IMR-90 (cell line): ENCODE results near the gene C20orf144. TPM values are rescaled to one million over a fixed set of nuclear protein-coding genes. Genes with fewer than 3 reads are reported as not detected.

Experiments
- ATAC-seq: fragments of 200-7000 bp; cut with Tn5 transposase; 2 replicates; pipeline ENCODE4 v1.9.1; 2020; ENCODE audit warnings: low read depth, mild to moderate bottlenecking, moderate library complexity
- BruUV-seq: library from RNA; stranded (reverse); fragments of 400-500 nt; replicated peaks from 2 replicates; lab custom pipeline; 2021; lab: Mats Ljungman, UMichigan
- CTCF ChIA-PET: fragments of 300-600 bp; formaldehyde crosslinking; extraction: SDS; loops from one replicate; lab custom pipeline; 2021; ENCODE audit warnings: antibody characterized with exemption; lab: Yijun Ruan, JAX
- POLR2A ChIA-PET: fragments of 300-600 bp; sonication (Branson Sonifier 250); formaldehyde crosslinking; loops from one replicate; lab custom pipeline; 2022; ENCODE audit warnings: antibody characterized with exemption; ENCODE audit not compliant: unreplicated experiment; lab: Charles Lee
- DNase-seq: peaks from one replicate; pipeline ENCODE4 v3.0.0; 2013
- H2AFZ ChIP-seq: replicated peaks from 2 replicates; pipeline ENCODE3; 2013; ENCODE audit warnings: low read length, mild to moderate bottlenecking; ENCODE audit not compliant: poor library complexity
- H2AK5ac ChIP-seq: 2 replicates; pipeline ENCODE4 v1.6.1; 2013; ENCODE audit warnings: low read depth, low read length, inconsistent platforms
- H2AK9ac ChIP-seq: replicated peaks from 2 replicates; pipeline ENCODE3; 2013; ENCODE audit warnings: mild to moderate bottlenecking, low read depth, low read length, moderate library complexity; ENCODE audit not compliant: poor library complexity
- H2BK120ac ChIP-seq: 2 replicates; pipeline ENCODE4 v1.6.1; 2013; ENCODE audit warnings: low read depth, low read length, inconsistent platforms
- H2BK15ac ChIP-seq: 3 replicates; pipeline ENCODE4 v1.6.1; 2013; ENCODE audit warnings: low read depth, low read length, inconsistent platforms
- H2BK20ac ChIP-seq: 2 replicates; pipeline ENCODE4 v1.6.1; 2013; ENCODE audit warnings: low read depth, mild to moderate bottlenecking, inconsistent platforms, low read length, moderate library complexity
- H2BK5ac ChIP-seq: 2 replicates; pipeline ENCODE4 v1.6.1; 2013; ENCODE audit warnings: mild to moderate bottlenecking, low read depth, low read length, inconsistent platforms; ENCODE audit not compliant: poor library complexity, severe bottlenecking
- H3K14ac ChIP-seq: replicated peaks from 2 replicates; pipeline ENCODE4 v1.6.1; 2013; ENCODE audit warnings: low read depth, low read length, inconsistent platforms
- H3K18ac ChIP-seq: 2 replicates; pipeline ENCODE4 v1.6.1; 2013; ENCODE audit warnings: low read depth, low read length, control low read depth
- H3K23ac ChIP-seq: 2 replicates; pipeline ENCODE4 v1.6.1; 2013; ENCODE audit warnings: low read depth, low read length, inconsistent platforms
- H3K27ac ChIP-seq: 2 replicates; pipeline ENCODE4 v1.5.1; 2013; ENCODE audit warnings: mild to moderate bottlenecking, control low read depth, low read length; ENCODE audit not compliant: insufficient read depth
- H3K27me3 ChIP-seq: 2 replicates; pipeline ENCODE4 v1.6.1; 2013; ENCODE audit warnings: low read length; ENCODE audit not compliant: control insufficient read depth, insufficient read depth
- H3K36me3 ChIP-seq: 2 replicates; pipeline ENCODE4 v1.6.1; 2013; ENCODE audit warnings: low read length, mixed read lengths; ENCODE audit not compliant: control insufficient read depth, insufficient read depth
- H3K4ac ChIP-seq: 2 replicates; pipeline ENCODE4 v1.6.1; 2013; ENCODE audit warnings: low read depth, low read length, inconsistent platforms
- H3K4me1 ChIP-seq: 2 replicates; pipeline ENCODE4 v1.6.1; 2013; ENCODE audit warnings: low read length, mixed read lengths; ENCODE audit not compliant: control insufficient read depth, insufficient read depth
- H3K4me2 ChIP-seq: 2 replicates; pipeline ENCODE4 v1.6.1; 2013; ENCODE audit warnings: low read depth, mild to moderate bottlenecking, control low read depth, low read length, moderate library complexity
- H3K4me3 ChIP-seq: 2 replicates; pipeline ENCODE4 v1.5.1; 2013; ENCODE audit warnings: low read depth, mild to moderate bottlenecking, control low read depth, low read length, moderate library complexity; ENCODE audit not compliant: insufficient read depth
- H3K56ac ChIP-seq: 2 replicates; pipeline ENCODE4 v1.6.1; 2013; ENCODE audit warnings: low read length, inconsistent platforms; ENCODE audit not compliant: insufficient read depth; ENCODE audit errors: extremely low read depth
- H3K79me1 ChIP-seq, 2 experiments: 2 replicates each; pipeline ENCODE4 v1.6.1; 2013; ENCODE audit warnings: low read length in 2 of 2, inconsistent platforms in 1 of 2, low read depth in 1 of 2
- H3K9ac ChIP-seq: 2 replicates; pipeline ENCODE4 v1.6.1; 2013; ENCODE audit warnings: low read depth, low read length, control low read depth
- H3K9me1 ChIP-seq: 2 replicates; pipeline ENCODE4 v1.6.1; 2013; ENCODE audit warnings: low read length, inconsistent platforms; ENCODE audit not compliant: insufficient read depth
- H3K9me3 ChIP-seq: 2 replicates; pipeline ENCODE4 v1.6.1; 2013; ENCODE audit warnings: low read length; ENCODE audit not compliant: control insufficient read depth, insufficient read depth
- H4K20me1 ChIP-seq: 2 replicates; pipeline ENCODE4 v1.6.1; 2013; ENCODE audit warnings: low read length, inconsistent platforms; ENCODE audit not compliant: insufficient read depth
- H4K5ac ChIP-seq: 2 replicates; pipeline ENCODE4 v1.6.1; 2013; ENCODE audit warnings: mild to moderate bottlenecking, low read depth, low read length, control low read depth
- H4K8ac ChIP-seq, 2 experiments: 2 replicates each; pipeline ENCODE4 v1.6.1; 2013; ENCODE audit warnings: low read depth in 2 of 2, low read length in 2 of 2, control low read depth in 1 of 2, inconsistent platforms in 1 of 2
- H4K91ac ChIP-seq: 2 replicates; pipeline ENCODE4 v1.6.1; 2013; ENCODE audit warnings: low read depth, low read length, inconsistent platforms; ENCODE audit not compliant: insufficient read depth
- BHLHE40 ChIP-seq: fragments of 150-350 bp; IDR thresholded peaks from 2 replicates; pipeline ENCODE4 v1.6.1; 2016; ENCODE audit warnings: mild to moderate bottlenecking, low read depth, low read length
- CEBPB ChIP-seq: IDR thresholded peaks from 2 replicates; pipeline ENCODE4 v1.6.1; 2012; ENCODE audit warnings: low read depth, low read length, improper control_type of control experiment
- NFE2L2 ChIP-seq: fragments of 150-350 bp; IDR thresholded peaks from 2 replicates; pipeline ENCODE4 v1.6.1; 2016; ENCODE audit warnings: low read depth, mild to moderate bottlenecking, low read length
- RAD21 ChIP-seq: IDR thresholded peaks from 2 replicates; pipeline ENCODE4 v1.6.1; 2012; ENCODE audit warnings: low read length, improper control_type of control experiment
- RFX5 ChIP-seq: IDR thresholded peaks from 2 replicates; pipeline ENCODE4 v1.8.0; 2012; ENCODE audit warnings: low read depth, mild to moderate bottlenecking, low read length, moderate library complexity
- SMC3 ChIP-seq: fragments of 150-350 bp; IDR thresholded peaks from 2 replicates; pipeline ENCODE4 v1.6.1; 2016; ENCODE audit warnings: low read depth, mild to moderate bottlenecking, antibody characterized with exemption, low read length, moderate library complexity
- WGBS, 2 experiments: methylation state at CpG; one replicate each; pipeline versions ENCODE4 v1.1.5 to v1.1.7; 2013; ENCODE audit warnings: missing lambda C conversion rate in 2 of 2; ENCODE audit not compliant: insufficient read length in 1 of 2; ENCODE audit errors: extremely low coverage in 2 of 2; 5-methylcytosine and 5-hydroxymethylcytosine counted together
- dilution Hi-C: fragments of 300-500 bp; cut with HindIII; formaldehyde crosslinking; loops from one replicate; pipeline ENCODE4 v1.14.3; 2018; ENCODE audit warnings: low sequenced_read_pairs; ENCODE audit not compliant: unreplicated experiment
- in situ Hi-C: fragments of 300-500 bp; cut with MboI; formaldehyde crosslinking; loops from 3 replicates; pipeline ENCODE4 v1.14.3; 2019; ENCODE audit warnings: low sequenced_read_pairs, inconsistent platforms, mixed read lengths
- intact Hi-C: fragments of 100-400 bp; cut with micrococcal nuclease; formaldehyde crosslinking; loops from 2 replicates; pipeline ENCODE4 v1.10.0; 2022
- polyA plus RNA-seq, 3 experiments: library from polyadenylated mRNA; depleted of rRNA; stranded (reverse); fragments of >200 nt; gene quantifications; 2 replicates each; pipeline ENCODE4 v1.2.3, GENCODE V29; 2012; ENCODE audit warnings: low replicate concordance in 1 of 3
- total RNA-seq: library from RNA; depleted of rRNA; stranded (reverse); fragments of >200 nt; gene quantifications from 2 replicates; pipeline ENCODE4 v1.2.3, GENCODE V29; 2012
- TF ChIP-seq, protein P1 (sequence below): fragments of 150-350 bp; IDR thresholded peaks from 2 replicates; pipeline ENCODE4 v1.6.1; 2017; ENCODE audit warnings: mild to moderate bottlenecking, antibody characterized with exemption, low read length, low read depth
- TF ChIP-seq, protein P2 (sequence below): fragments of 150-350 bp; IDR thresholded peaks from 2 replicates; pipeline ENCODE4 v1.6.1; 2016; ENCODE audit warnings: low read depth, mild to moderate bottlenecking, low read length, moderate library complexity, borderline replicate concordance

C20orf144 gene
- total and polyA plus RNA-seq, 2 of the 4 experiments (the other 2 are of a cell fraction), result under 0.01 to 0.19 TPM

DNA sequence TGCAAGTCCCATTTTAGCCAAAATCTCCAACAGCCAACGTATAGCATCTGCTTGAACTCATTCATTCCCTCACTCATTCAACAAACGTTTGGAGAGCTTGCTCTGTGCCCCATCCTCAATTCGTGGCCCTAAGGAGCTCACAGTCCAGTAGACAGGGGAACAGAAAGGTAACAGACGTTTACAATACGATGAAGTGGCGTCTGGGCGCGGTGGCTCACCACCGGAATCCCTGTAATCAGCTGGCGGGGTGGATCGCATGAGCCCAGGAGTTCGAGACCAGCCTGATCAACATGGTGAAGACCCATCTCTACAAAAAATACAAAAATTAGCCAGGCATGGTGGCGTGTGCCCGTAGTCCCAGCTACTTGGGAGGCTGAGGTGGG lies 24.8 kb downstream of the C20orf144 start (continued):
- TF ChIP-seq CEBPB, result no peak
- TF ChIP-seq BHLHE40, result no peak
- no peak for TF ChIP-seq SMC3
- TF ChIP-seq NFE2L2, result no peak

DNA sequence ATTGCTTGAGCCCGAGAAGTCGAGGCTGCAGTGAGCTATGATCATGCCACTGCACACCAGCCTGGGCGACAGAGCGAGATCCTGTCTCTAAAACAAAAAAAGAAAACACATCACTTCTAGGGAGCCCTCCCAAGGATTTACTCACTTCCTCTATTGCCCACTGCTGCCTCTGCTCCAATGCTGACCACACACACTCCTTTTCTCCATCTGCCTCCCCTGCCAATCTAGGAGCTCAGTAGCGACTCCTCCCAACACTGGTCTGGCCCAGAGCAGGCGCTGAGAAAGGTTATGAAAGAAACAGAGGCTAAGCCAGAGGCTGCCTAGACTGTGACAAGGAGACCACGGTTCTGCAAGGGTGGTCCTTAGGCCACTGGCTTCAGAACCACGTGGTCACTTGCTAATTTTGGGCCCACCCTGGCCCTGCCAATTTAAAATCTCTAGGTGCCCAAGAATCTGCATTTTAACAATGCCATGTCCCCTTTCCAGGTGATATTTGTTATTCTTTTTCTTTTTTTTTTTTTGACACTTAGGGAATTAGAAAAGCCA lies 25.3 kb downstream of the C20orf144 start:
- no TSS peak for BruUV-seq

More for the DNA sequence above, 25.3 kb downstream of the C20orf144 start:
- TF ChIP-seq, protein P1, sequence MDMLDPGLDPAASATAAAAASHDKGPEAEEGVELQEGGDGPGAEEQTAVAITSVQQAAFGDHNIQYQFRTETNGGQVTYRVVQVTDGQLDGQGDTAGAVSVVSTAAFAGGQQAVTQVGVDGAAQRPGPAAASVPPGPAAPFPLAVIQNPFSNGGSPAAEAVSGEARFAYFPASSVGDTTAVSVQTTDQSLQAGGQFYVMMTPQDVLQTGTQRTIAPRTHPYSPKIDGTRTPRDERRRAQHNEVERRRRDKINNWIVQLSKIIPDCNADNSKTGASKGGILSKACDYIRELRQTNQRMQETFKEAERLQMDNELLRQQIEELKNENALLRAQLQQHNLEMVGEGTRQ, result no peak
- TF ChIP-seq RFX5 (no peak), RAD21 (no peak)
- TF ChIP-seq, protein P2, sequence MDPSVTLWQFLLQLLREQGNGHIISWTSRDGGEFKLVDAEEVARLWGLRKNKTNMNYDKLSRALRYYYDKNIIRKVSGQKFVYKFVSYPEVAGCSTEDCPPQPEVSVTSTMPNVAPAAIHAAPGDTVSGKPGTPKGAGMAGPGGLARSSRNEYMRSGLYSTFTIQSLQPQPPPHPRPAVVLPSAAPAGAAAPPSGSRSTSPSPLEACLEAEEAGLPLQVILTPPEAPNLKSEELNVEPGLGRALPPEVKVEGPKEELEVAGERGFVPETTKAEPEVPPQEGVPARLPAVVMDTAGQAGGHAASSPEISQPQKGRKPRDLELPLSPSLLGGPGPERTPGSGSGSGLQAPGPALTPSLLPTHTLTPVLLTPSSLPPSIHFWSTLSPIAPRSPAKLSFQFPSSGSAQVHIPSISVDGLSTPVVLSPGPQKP, result no peak
- in situ Hi-C loops, result no loop called here
- POLR2A ChIA-PET, result no interaction called here
- peak overlapping the region; percentile 15 for H2AK9ac ChIP-seq
- no peak overlapping the region for H2BK15ac ChIP-seq
- no peak for ATAC-seq
- no peak for DNase-seq
- no peak overlapping the region for H3K56ac ChIP-seq
- H2BK5ac ChIP-seq, result no peak overlapping the region
- no peaks in the 10 kb centered on the region for H3K9me3 ChIP-seq
- no peaks in the 10 kb centered on the region for H3K27me3 ChIP-seq
- H2BK120ac ChIP-seq, result no peak overlapping the region
- no peaks in the 10 kb centered on the region for H3K36me3 ChIP-seq
- CTCF ChIA-PET, result no interaction called here
- H3K23ac ChIP-seq, result no peak overlapping the region
- H3K4me1 ChIP-seq, result peaks cover 9% of the 10 kb centered on the region
- H3K4ac ChIP-seq, result no peak overlapping the region
- no peak overlapping the region for H3K27ac ChIP-seq
- no peak overlapping the region for H2AK5ac ChIP-seq
- no peak overlapping the region for H4K5ac ChIP-seq
- intact Hi-C loops, result no loop called here
- H3K4me3 ChIP-seq, result no peak overlapping the region
- peak overlapping the region; percentile 46 for H2AFZ ChIP-seq
- H3K9ac ChIP-seq, result no peak overlapping the region
- no peak overlapping the region for H2BK20ac ChIP-seq
- peaks cover 2% of the 10 kb centered on the region; the same call in 1 of the 2 replicates for H4K20me1 ChIP-seq
- H3K18ac ChIP-seq, result no peak overlapping the region
- no peak overlapping the region for H4K91ac ChIP-seq
- peaks cover 7 to 22% of the 10 kb centered on the region in 2 experiments; a peak in 2 of 4 replicates for H3K79me1 ChIP-seq
- no peak overlapping the region for H3K14ac ChIP-seq
- no peak overlapping the region for H3K4me2 ChIP-seq
- H3K9me1 ChIP-seq, result 0 out of 2 replicates have a peak, but pooled peaks cover 13% of the 10 kb centered on the region
- dilution Hi-C loops, result no loop called here
- peak overlapping the region; percentile 93 to 96; a peak in 1 of 4 replicates for H4K8ac ChIP-seq
- 90% methylated on average over 6 of the region's 8 CpGs; no CpG with 5 or more reads in 1 of the 2 experiments for WGBS, 2 experiments
